Measurements from ENCODE around the gene GPR107. TPM values are rescaled to one million over a fixed set of nuclear protein-coding genes. Genes with fewer than 3 reads are reported as not detected.

GPR107 gene
- total RNA-seq, 1 experiment from 2014 or later: 32.2 TPM

DNA sequence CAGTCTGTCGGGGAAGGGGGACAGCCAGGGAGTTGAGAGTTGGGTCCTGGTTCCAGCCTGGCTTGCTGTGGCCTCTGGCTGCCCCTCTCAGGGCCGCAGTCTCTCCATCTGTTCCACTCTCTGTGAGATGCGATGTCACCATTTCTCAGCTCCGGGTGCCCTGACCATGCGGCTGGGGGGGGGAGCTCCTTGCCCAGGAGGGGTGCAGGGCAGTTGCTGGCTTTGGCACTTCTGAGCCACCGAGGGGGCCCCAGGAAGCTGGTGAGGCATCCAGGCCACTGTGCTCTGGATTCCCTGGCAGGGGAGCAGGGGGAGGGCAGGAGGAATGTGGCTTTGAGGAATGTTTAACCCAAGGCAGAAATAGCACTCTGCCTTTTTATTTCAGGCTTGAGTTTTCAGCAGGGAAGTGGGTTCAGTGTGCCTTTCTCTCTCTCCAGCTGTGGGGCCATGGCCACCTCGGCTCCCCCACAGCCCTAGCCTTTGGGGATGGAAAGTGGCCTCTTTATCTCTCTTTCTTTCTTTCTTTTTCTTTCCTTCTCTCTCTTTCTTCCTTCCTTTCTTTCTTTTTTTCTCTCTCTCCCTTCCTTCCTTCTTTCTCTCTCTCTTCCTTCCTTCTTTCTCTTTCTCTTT, 129.5 kb downstream of the GPR107 start:
- peak; percentile 95 for DNase-seq (ENCODE audit: low read depth)

GRCh38 chr9:130185017-130185416, 131.3 kb downstream of the GPR107 start:
- no peak for DNase-seq (ENCODE audit: low read depth)

GRCh38 chr9:130185490-130186031, 131.9 kb downstream of the GPR107 start:
- no peak for DNase-seq (ENCODE audit: low read depth)

GRCh38 chr9:130186051-130186450, 132.3 kb downstream of the GPR107 start:
- DNase-seq (ENCODE audit: low read depth): no peak

DNA sequence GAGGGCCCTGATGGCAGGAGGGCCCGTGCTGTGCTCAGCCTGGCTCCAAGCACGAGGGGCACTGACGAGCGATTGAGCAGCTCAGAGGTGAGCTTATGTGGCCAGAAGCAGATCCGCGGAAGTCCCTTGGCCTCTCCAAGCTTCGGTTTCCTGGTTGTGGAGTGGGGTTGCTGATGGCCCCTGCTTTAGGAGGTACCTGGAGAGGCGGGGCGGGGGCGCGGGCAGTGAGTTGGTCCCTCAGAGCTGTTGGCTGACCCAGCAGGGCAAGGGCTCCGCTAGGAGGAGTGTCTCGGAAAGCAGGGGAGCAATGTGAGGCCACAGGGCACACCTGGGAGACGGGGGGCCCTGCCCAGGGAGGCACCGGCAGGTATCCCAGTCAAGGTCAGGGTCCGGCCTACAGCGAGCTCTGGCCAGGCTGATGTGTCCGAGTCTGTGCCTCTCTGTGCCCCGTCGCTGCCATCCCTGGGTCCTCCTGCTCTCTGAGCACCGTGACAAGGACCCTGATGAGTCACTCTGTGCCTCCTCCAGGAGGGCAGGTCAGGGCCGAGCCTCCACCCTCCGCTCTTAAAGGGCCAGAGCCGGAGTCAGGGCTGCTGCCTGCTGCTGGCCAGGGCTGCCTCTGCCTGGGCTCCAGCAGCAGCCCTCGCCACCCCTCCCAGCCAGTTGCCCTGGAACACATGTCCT, 133.3 kb downstream of the GPR107 start:
- DNase-seq (ENCODE audit: low read depth): peak; percentile 87

GRCh38 chr9:130187523-130187846, 133.8 kb downstream of the GPR107 start:
- no peak for DNase-seq (ENCODE audit: low read depth)

- DNase-seq (ENCODE audit: low read depth): no peak
These were observed 135.3 kb downstream of the GPR107 start for GRCh38 chr9:130188860-130189481.

Other genes with a start within 250 kb of the GPR107 start
- 100 and 104 TPM in 2 replicates for gene TOR1A, start 229.8 kb upstream of the GPR107 start, total RNA-seq (2014; rRNA removed; shearing (Covaris generic))
- 49.9 and 51.4 TPM in 2 replicates for gene C9orf78, start 218.6 kb upstream of the GPR107 start, total RNA-seq (2014; rRNA removed; shearing (Covaris generic))
- 5.5 and 18.0 TPM in 2 replicates for gene USP20, start 218.4 kb upstream of the GPR107 start, total RNA-seq (2014; rRNA removed; shearing (Covaris generic))
- 7.2 and 24.2 TPM in 2 replicates for gene FNBP1, start 10.7 kb upstream of the GPR107 start, total RNA-seq (2014; rRNA removed; shearing (Covaris generic))
- gene NCS1, start 118.5 kb downstream of the GPR107 start, total RNA-seq (2014; rRNA removed; shearing (Covaris generic)): 30.0 and 49.5 TPM in 2 replicates
- gene HMCN2, start 211.9 kb downstream of the GPR107 start, total RNA-seq (2014; rRNA removed; shearing (Covaris generic)): 0.66 TPM in 1 of 2 replicates, not detected in the other

Data from M059J (cell line).